Fibroblast of mammary gland (primary cell): ENCODE results near the gene MRPL36.

Experiments
- DNase-seq: peaks from one replicate; pipeline ENCODE4 v3.0.0-alpha.2; 2010; ENCODE audit warnings: low read depth
- H3K4me3 ChIP-seq: 2 replicates; pipeline ENCODE4 v1.5.1; 2011; ENCODE audit warnings: low read depth, mild to moderate bottlenecking, low read length, moderate library complexity; ENCODE audit not compliant: control insufficient read depth
- CTCF ChIP-seq: conservative IDR thresholded peaks from 2 replicates; pipeline ENCODE4 v1.5.1; 2011; ENCODE audit warnings: low read depth, low read length, inconsistent platforms; ENCODE audit not compliant: control insufficient read depth, insufficient read depth

MRPL36 gene

GRCh38 chr5:1824903-1825841 lies 25.5 kb upstream of the MRPL36 start:
- no peak for DNase-seq
- H3K4me3 ChIP-seq: no peak overlapping the region
- TF ChIP-seq CTCF: no peak

GRCh38 chr5:1824109-1824821 lies 24.6 kb upstream of the MRPL36 start:
- no peak for DNase-seq
- TF ChIP-seq CTCF: no peak
- H3K4me3 ChIP-seq: no peak overlapping the region

GRCh38 chr5:1823381-1824034 lies 23.9 kb upstream of the MRPL36 start:
- TF ChIP-seq CTCF: no peak
- no peak for DNase-seq
- no peak overlapping the region for H3K4me3 ChIP-seq

- no peak overlapping the region for H3K4me3 ChIP-seq
- DNase-seq: no peak
- TF ChIP-seq CTCF: no peak
These were observed 22.2 kb upstream of the MRPL36 start for GRCh38 chr5:1821862-1822261.

- no peak overlapping the region for H3K4me3 ChIP-seq
- DNase-seq: no peak
- TF ChIP-seq CTCF: no peak
These were observed 21.3 kb upstream of the MRPL36 start for GRCh38 chr5:1820926-1821325.

- no peak for DNase-seq
- H3K4me3 ChIP-seq: no peak overlapping the region
- TF ChIP-seq CTCF: no peak
These were observed 20.7 kb upstream of the MRPL36 start for GRCh38 chr5:1820381-1820780.
